BLaER1 (cell line): ENCODE results near the gene ELF2.
"Not testable (repeated sequence)": the region's sequence is repeated elsewhere in the genome, so short reads cannot be mapped to it uniquely, and the experiment has no call there.

Experiments
- H3K27ac ChIP-seq: shearing (Covaris generic); formaldehyde crosslinking; 2 replicates; pipeline ENCODE4 v1.8.1; 2022
- H3K27me3 ChIP-seq: shearing (Covaris generic); formaldehyde crosslinking; 2 replicates; pipeline ENCODE4 v1.8.1; 2022
- H3K36me3 ChIP-seq: shearing (Covaris generic); formaldehyde crosslinking; 2 replicates; pipeline ENCODE4 v1.8.1; 2022
- H3K4me1 ChIP-seq: shearing (Covaris generic); formaldehyde crosslinking; 2 replicates; pipeline ENCODE4 v1.8.1; 2022
- H3K4me2 ChIP-seq: shearing (Covaris generic); formaldehyde crosslinking; 2 replicates; pipeline ENCODE4 v1.8.1; 2022
- H3K4me3 ChIP-seq: shearing (Covaris generic); formaldehyde crosslinking; 2 replicates; pipeline ENCODE4 v1.8.1; 2022
- H3K9ac ChIP-seq: shearing (Covaris generic); formaldehyde crosslinking; 2 replicates; pipeline ENCODE4 v1.8.1; 2022
- H3K9me3 ChIP-seq: shearing (Covaris generic); formaldehyde crosslinking; 2 replicates; pipeline ENCODE4 v1.8.1; 2022
- H4K20me1 ChIP-seq: shearing (Covaris generic); formaldehyde crosslinking; 2 replicates; pipeline ENCODE4 v1.8.1; 2022
- Cebpa-rat ChIP-seq: shearing (Covaris generic); IDR thresholded peaks from 2 replicates; pipeline ENCODE4 v1.8.1; 2022

The ELF2 gene

GRCh38 chr4:139209470-139210063 is 32.5 kb upstream of the ELF2 start:
- no peak overlapping the region for H3K4me2 ChIP-seq
- H3K36me3 ChIP-seq = no peaks in the 10 kb centered on the region
- no peak for TF ChIP-seq Cebpa-rat
- H3K4me3 ChIP-seq = no peak overlapping the region
- H3K27me3 ChIP-seq = no peaks in the 10 kb centered on the region
- no peaks in the 10 kb centered on the region for H3K9me3 ChIP-seq
- H4K20me1 ChIP-seq = no peaks in the 10 kb centered on the region
- peaks cover 25% of the 10 kb centered on the region for H3K4me1 ChIP-seq
- H3K9ac ChIP-seq = no peak overlapping the region
- peak overlapping the region; percentile 48; the same call in 1 of the 2 replicates for H3K27ac ChIP-seq

- Histone ChIP-seq H3K27me3 (no peaks in the 10 kb centered on the region), H3K9me3 (no peaks in the 10 kb centered on the region), H3K27ac (peak overlapping the region; percentile 48; the same call in 1 of the 2 replicates), H3K36me3 (no peaks in the 10 kb centered on the region), H3K4me1 (peaks cover 15% of the 10 kb centered on the region), H3K4me3 (no peak overlapping the region), H3K9ac (no peak overlapping the region), H3K4me2 (peak overlapping the region; percentile 50), H4K20me1 (no peaks in the 10 kb centered on the region)
- TF ChIP-seq Cebpa-rat = peak; percentile 73; the same call in 1 of the 2 replicates
Observed at GRCh38 chr4:139208404-139208945, 31.5 kb upstream of the ELF2 start.

GRCh38 chr4:139207873-139208403 is 30.9 kb upstream of the ELF2 start:
- TF ChIP-seq Cebpa-rat = no peak
- H3K4me1 ChIP-seq = peaks cover 14% of the 10 kb centered on the region

GRCh38 chr4:139207247-139207646 is 30.2 kb upstream of the ELF2 start:
- no peak overlapping the region for H3K27ac ChIP-seq
- no peak overlapping the region for H3K4me3 ChIP-seq
- peaks cover 14% of the 10 kb centered on the region for H3K4me1 ChIP-seq
- H3K36me3 ChIP-seq = no peaks in the 10 kb centered on the region
- no peak overlapping the region for H3K4me2 ChIP-seq
- H3K9ac ChIP-seq = no peak overlapping the region
- H3K27me3 ChIP-seq = no peaks in the 10 kb centered on the region
- H4K20me1 ChIP-seq = no peaks in the 10 kb centered on the region
- no peaks in the 10 kb centered on the region for H3K9me3 ChIP-seq
- no peak for TF ChIP-seq Cebpa-rat

More at GRCh38 chr4:139207873-139208403, 30.9 kb upstream of the ELF2 start:
- H3K4me3 ChIP-seq = no peak overlapping the region
- no peaks in the 10 kb centered on the region for H3K9me3 ChIP-seq
- no peaks in the 10 kb centered on the region for H3K36me3 ChIP-seq
- H3K9ac ChIP-seq = no peak overlapping the region
- H3K4me2 ChIP-seq = peak overlapping the region; percentile 50; the same call in 1 of the 2 replicates
- no peaks in the 10 kb centered on the region for H4K20me1 ChIP-seq
- peak overlapping the region; percentile 39; the same call in 1 of the 2 replicates for H3K27ac ChIP-seq
- H3K27me3 ChIP-seq = no peaks in the 10 kb centered on the region

- H3K9me3 ChIP-seq = no peaks in the 10 kb centered on the region
- TF ChIP-seq Cebpa-rat = no peak
- no peak overlapping the region for H3K9ac ChIP-seq
- no peaks in the 10 kb centered on the region; the same call in 1 of the 2 replicates for H3K4me1 ChIP-seq
- no peaks in the 10 kb centered on the region for H3K27me3 ChIP-seq
- H4K20me1 ChIP-seq = no peaks in the 10 kb centered on the region
- H3K4me2 ChIP-seq = no peak overlapping the region
- H3K4me3 ChIP-seq = no peak overlapping the region
- H3K36me3 ChIP-seq = no peaks in the 10 kb centered on the region
- H3K27ac ChIP-seq = no peak overlapping the region
Observed at GRCh38 chr4:139202991-139203390, 26.0 kb upstream of the ELF2 start.

- no peak overlapping the region for H3K4me2 ChIP-seq
- no peak for TF ChIP-seq Cebpa-rat
- H3K27me3 ChIP-seq = no peaks in the 10 kb centered on the region
- no peaks in the 10 kb centered on the region for H3K36me3 ChIP-seq
- H4K20me1 ChIP-seq = no peaks in the 10 kb centered on the region
- H3K9ac ChIP-seq = no peak overlapping the region
- H3K4me3 ChIP-seq = no peak overlapping the region
- no peak overlapping the region for H3K27ac ChIP-seq
- peaks cover 5% of the 10 kb centered on the region; the same call in 1 of the 2 replicates for H3K9me3 ChIP-seq
- H3K4me1 ChIP-seq = no peaks in the 10 kb centered on the region
Observed at GRCh38 chr4:139200506-139200905, 23.5 kb upstream of the ELF2 start.

GRCh38 chr4:139200102-139200501 is 23.1 kb upstream of the ELF2 start:
- H3K27ac ChIP-seq = no peak overlapping the region
- H3K4me3 ChIP-seq = no peak overlapping the region
- H3K9ac ChIP-seq = no peak overlapping the region
- no peaks in the 10 kb centered on the region for H3K27me3 ChIP-seq
- H4K20me1 ChIP-seq = no peaks in the 10 kb centered on the region
- TF ChIP-seq Cebpa-rat = no peak
- H3K4me1 ChIP-seq = no peaks in the 10 kb centered on the region
- peaks cover 5% of the 10 kb centered on the region; the same call in 1 of the 2 replicates for H3K9me3 ChIP-seq
- H3K36me3 ChIP-seq = no peaks in the 10 kb centered on the region
- no peak overlapping the region for H3K4me2 ChIP-seq

GRCh38 chr4:139197214-139197613 is 20.2 kb upstream of the ELF2 start:
- not testable (repeated sequence) for H3K27ac ChIP-seq, H3K9me3 ChIP-seq, H3K36me3 ChIP-seq, H3K9ac ChIP-seq, H3K4me3 ChIP-seq, H3K4me2 ChIP-seq, H3K27me3 ChIP-seq, H4K20me1 ChIP-seq, H3K4me1 ChIP-seq

- no peak overlapping the region for H3K9ac ChIP-seq
Observed at GRCh38 chr4:139196462-139196861, 19.4 kb upstream of the ELF2 start.

GRCh38 chr4:139191373-139191772 is 14.4 kb upstream of the ELF2 start:
- H3K4me2 ChIP-seq = no peak overlapping the region
- no peak for TF ChIP-seq Cebpa-rat
- H3K9me3 ChIP-seq = no peaks in the 10 kb centered on the region
- no peaks in the 10 kb centered on the region for H3K27me3 ChIP-seq
- no peak overlapping the region for H3K9ac ChIP-seq
- no peaks in the 10 kb centered on the region for H3K36me3 ChIP-seq
- H3K4me3 ChIP-seq = no peak overlapping the region
- peaks cover 11% of the 10 kb centered on the region for H3K4me1 ChIP-seq
- no peak overlapping the region for H3K27ac ChIP-seq
- no peaks in the 10 kb centered on the region for H4K20me1 ChIP-seq

More at GRCh38 chr4:139196462-139196861, 19.4 kb upstream of the ELF2 start:
- Histone ChIP-seq H4K20me1 (no peaks in the 10 kb centered on the region), H3K27ac (no peak overlapping the region), H3K36me3 (no peaks in the 10 kb centered on the region), H3K4me3 (no peak overlapping the region), H3K27me3 (no peaks in the 10 kb centered on the region), H3K4me1 (no peaks in the 10 kb centered on the region), H3K4me2 (no peak overlapping the region), H3K9me3 (peaks cover 5% of the 10 kb centered on the region; the same call in 1 of the 2 replicates)
- no peak for TF ChIP-seq Cebpa-rat
